ENCODE measurements around the gene RAB7B.

DNA sequence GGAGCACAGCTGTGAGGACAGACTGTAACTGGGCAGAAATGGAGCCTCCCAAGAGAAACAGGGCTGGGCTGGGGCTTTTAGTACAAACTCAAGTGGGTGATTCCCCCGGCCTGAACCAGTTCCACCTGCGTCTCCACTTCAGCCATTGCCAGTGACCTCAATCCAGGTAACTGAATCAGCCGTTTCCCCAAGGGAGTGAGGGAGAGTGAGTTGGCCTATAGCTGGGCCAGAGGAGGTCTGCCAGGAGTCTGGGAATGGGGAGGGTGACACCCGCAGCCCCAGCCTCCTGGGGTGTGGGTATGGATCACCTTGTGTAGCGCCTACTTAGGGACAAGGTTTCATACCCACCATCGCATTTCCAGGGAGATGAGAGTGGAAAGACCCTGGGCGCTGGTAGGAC is 68.4 kb downstream of the RAB7B start:
- TF ChIP-seq ARID1B (IDR thresholded peaks at IDR 0.05), result no peak
- no peak for TF ChIP-seq SIX5 (IDR thresholded peaks at IDR 0.05; ENCODE audit: borderline replicate concordance in 1 of 2, insufficient read depth in 1 of 2, low read depth in 1 of 2, low read length in 2 of 2)
- TF ChIP-seq CTCF (IDR thresholded peaks at IDR 0.05 in 2 of 3, conservative IDR thresholded peaks at IDR 0.05 in 1 of 3; ENCODE audit: insufficient read depth in 2 of 3, low read depth in 1 of 3, low read length in 3 of 3), result no peak
- no peak for TF ChIP-seq GABPB1 (CRISPR knock-in tag; IDR thresholded peaks at IDR 0.05)
- no peak for TF ChIP-seq TAF7 (tag; IDR thresholded peaks at IDR 0.05)
- no peak for TF ChIP-seq ZBTB49 (CRISPR knock-in tag; IDR thresholded peaks at IDR 0.05; ENCODE audit: borderline replicate concordance)
- TF ChIP-seq MAFG (tag; conservative IDR thresholded peaks at IDR 0.05), result no peak
- TF ChIP-seq, protein P1, sequence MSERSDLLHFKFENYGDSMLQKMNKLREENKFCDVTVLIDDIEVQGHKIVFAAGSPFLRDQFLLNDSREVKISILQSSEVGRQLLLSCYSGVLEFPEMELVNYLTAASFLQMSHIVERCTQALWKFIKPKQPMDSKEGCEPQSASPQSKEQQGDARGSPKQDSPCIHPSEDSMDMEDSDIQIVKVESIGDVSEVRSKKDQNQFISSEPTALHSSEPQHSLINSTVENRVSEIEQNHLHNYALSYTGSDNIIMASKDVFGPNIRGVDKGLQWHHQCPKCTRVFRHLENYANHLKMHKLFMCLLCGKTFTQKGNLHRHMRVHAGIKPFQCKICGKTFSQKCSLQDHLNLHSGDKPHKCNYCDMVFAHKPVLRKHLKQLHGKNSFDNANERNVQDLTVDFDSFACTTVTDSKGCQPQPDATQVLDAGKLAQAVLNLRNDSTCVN (CRISPR knock-in tag; IDR thresholded peaks at IDR 0.05), result no peak
- no peak for TF ChIP-seq KDM1A (IDR thresholded peaks at IDR 0.05)
- TF ChIP-seq ETV6 (IDR thresholded peaks at IDR 0.05; ENCODE audit: borderline replicate concordance in 1 of 2, low read depth in 2 of 2, low read length in 1 of 2), result no peak
- no peak for TF ChIP-seq ETV6 (CRISPR knock-in tag; IDR thresholded peaks at IDR 0.05; ENCODE audit: borderline replicate concordance)
- TF ChIP-seq BRF1 (IDR thresholded peaks at IDR 0.05; ENCODE audit: borderline replicate concordance, extremely low read depth, insufficient read length), result no peak
- no peak for TF ChIP-seq MAX (CRISPR knock-in tag; IDR thresholded peaks at IDR 0.05)
- no peak for TF ChIP-seq SP1 (CRISPR knock-in tag; IDR thresholded peaks at IDR 0.05)
- no peak for TF ChIP-seq ZKSCAN1 (IDR thresholded peaks at IDR 0.05; ENCODE audit: low read depth, low read length)
